ENCODE results near the gene SLC17A1. TPM values are rescaled to one million over a fixed set of nuclear protein-coding genes. Genes with fewer than 3 reads are reported as not detected.

SLC17A1 gene
- total and polyA plus RNA-seq, 2 of the 4 experiments (the other 2 are of a cell fraction): not detected

DNA sequence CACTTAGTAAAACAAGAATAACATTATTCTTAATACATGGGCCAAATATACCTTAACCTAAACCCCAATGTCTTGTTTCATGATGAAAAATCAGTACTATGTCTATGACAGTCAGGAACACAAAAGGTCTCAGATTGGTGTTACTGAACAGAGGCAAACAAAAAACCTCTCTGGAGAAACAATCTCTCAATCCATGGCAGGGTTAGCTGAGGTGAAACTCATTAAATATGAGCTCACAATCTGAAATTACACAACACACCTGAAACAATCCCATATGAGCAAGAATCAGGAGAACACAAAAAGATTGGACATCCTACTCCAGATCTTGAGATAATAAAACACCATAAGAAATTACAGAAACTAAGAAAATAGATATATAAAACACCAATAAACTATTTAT, 83.8 kb downstream of the SLC17A1 start:
- Histone ChIP-seq H3K18ac (ENCODE audit: low read depth, low read length) (no peak overlapping the region), H2AFZ (replicated peaks; ENCODE audit: low read length, poor library complexity) (no peak overlapping the region), H3K56ac (ENCODE audit: extremely low read depth, insufficient read depth, low read length) (no peak overlapping the region), H2BK20ac (ENCODE audit: low read depth, low read length) (no peak overlapping the region), H4K5ac (ENCODE audit: low read depth, low read length) (no peak overlapping the region), H3K36me3 (ENCODE audit: control insufficient read depth, insufficient read depth, low read length) (no peaks in the 10 kb centered on the region), H3K9me3 (ENCODE audit: control insufficient read depth, insufficient read depth, low read length) (no peaks in the 10 kb centered on the region), H2AK5ac (ENCODE audit: low read depth, low read length) (no peak overlapping the region), H3K14ac (replicated peaks; ENCODE audit: low read depth, low read length) (no peak overlapping the region), H2BK120ac (ENCODE audit: low read depth, low read length) (no peak overlapping the region), H3K79me1 (ENCODE audit: low read depth in 1 of 2, low read length in 2 of 2) (no peaks in the 10 kb centered on the region), H4K91ac (ENCODE audit: insufficient read depth, low read depth, low read length) (no peak overlapping the region), H3K4me1 (ENCODE audit: control insufficient read depth, insufficient read depth, low read length) (no peaks in the 10 kb centered on the region), H4K8ac (ENCODE audit: low read depth in 2 of 2, low read length in 2 of 2) (no peak overlapping the region), H4K20me1 (ENCODE audit: insufficient read depth, low read length) (no peaks in the 10 kb centered on the region), H3K4me3 (ENCODE audit: insufficient read depth, low read depth, low read length) (no peak overlapping the region), H2AK9ac (replicated peaks; ENCODE audit: low read depth, low read length, poor library complexity) (no peak overlapping the region), H3K4me2 (ENCODE audit: low read depth, low read length) (no peak overlapping the region), H3K9me1 (ENCODE audit: insufficient read depth, low read length) (no peaks in the 10 kb centered on the region), H3K9ac (ENCODE audit: low read depth, low read length) (no peak overlapping the region), H3K27ac (ENCODE audit: insufficient read depth, low read length) (no peak overlapping the region), H2BK5ac (ENCODE audit: low read depth, low read length, poor library complexity, severe bottlenecking) (no peak overlapping the region), H3K23ac (ENCODE audit: low read depth, low read length) (no peak overlapping the region), H2BK15ac (ENCODE audit: low read depth, low read length) (no peak overlapping the region), H3K27me3 (ENCODE audit: control insufficient read depth, insufficient read depth, low read length) (no peaks in the 10 kb centered on the region), H3K4ac (ENCODE audit: low read depth, low read length) (no peak overlapping the region)
- TF ChIP-seq BHLHE40 (IDR thresholded peaks at IDR 0.05; ENCODE audit: low read depth, low read length) (no peak), RCOR1 (IDR thresholded peaks at IDR 0.05; ENCODE audit: insufficient replicate concordance, low read length) (no peak), CEBPB (IDR thresholded peaks at IDR 0.05; ENCODE audit: low read depth, low read length) (no peak), FOS (IDR thresholded peaks at IDR 0.05; ENCODE audit: low read depth, low read length) (no peak), ELK1 (IDR thresholded peaks at IDR 0.05; ENCODE audit: borderline replicate concordance, low read depth, low read length) (no peak), POLR2A (IDR thresholded peaks at IDR 0.05; ENCODE audit: low read depth, low read length) (no peak), RFX5 (IDR thresholded peaks at IDR 0.05; ENCODE audit: low read depth, low read length) (no peak), MAZ (IDR thresholded peaks at IDR 0.05; ENCODE audit: borderline replicate concordance, low read depth, low read length) (no peak), MXI1 (IDR thresholded peaks at IDR 0.05; ENCODE audit: borderline replicate concordance, low read depth, low read length) (no peak), RAD21 (IDR thresholded peaks at IDR 0.05; ENCODE audit: low read length) (no peak)
- TF ChIP-seq, protein P1, sequence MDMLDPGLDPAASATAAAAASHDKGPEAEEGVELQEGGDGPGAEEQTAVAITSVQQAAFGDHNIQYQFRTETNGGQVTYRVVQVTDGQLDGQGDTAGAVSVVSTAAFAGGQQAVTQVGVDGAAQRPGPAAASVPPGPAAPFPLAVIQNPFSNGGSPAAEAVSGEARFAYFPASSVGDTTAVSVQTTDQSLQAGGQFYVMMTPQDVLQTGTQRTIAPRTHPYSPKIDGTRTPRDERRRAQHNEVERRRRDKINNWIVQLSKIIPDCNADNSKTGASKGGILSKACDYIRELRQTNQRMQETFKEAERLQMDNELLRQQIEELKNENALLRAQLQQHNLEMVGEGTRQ (IDR thresholded peaks at IDR 0.05; ENCODE audit: low read depth, low read length): no peak
- in situ Hi-C loops (cut with MboI; ENCODE audit: low sequenced_read_pairs): no loop called here
- DNase-seq (no peak), ATAC-seq (ENCODE audit: low read depth) (no peak)
- BruUV-seq (replicated peaks): no TSS peak
- dilution Hi-C loops (cut with HindIII; ENCODE audit: low sequenced_read_pairs, unreplicated experiment): no loop called here
- ChIA-PET POLR2A (ENCODE audit: unreplicated experiment) (no interaction called here), CTCF (no interaction called here)
- intact Hi-C loops (cut with micrococcal nuclease): no loop called here
